Transverse colon (tissue), 4 donors: Measurements from ENCODE around the gene WWOX.

ENCODE experiments used
- CTCF ChIP-seq, 5 experiments: fragments of 200-600 bp in 3 of 5; fragments of 450-650 bp in 2 of 5; sonication (generic) in 3 of 5; IDR thresholded peaks; 1 replicate in 2 of 5; 2 replicates in 3 of 5; pipeline ENCODE4 v1.5.1; 2016 to 2017; ENCODE audit warnings: antibody characterized with exemption in 5 of 5, inconsistent platforms in 3 of 5, mild to moderate bottlenecking in 2 of 5, moderate library complexity in 1 of 5
- EP300 ChIP-seq: sonication (generic); formaldehyde crosslinking; IDR thresholded peaks from one replicate; pipeline ENCODE4 v1.6.1; 2017; ENCODE audit warnings: antibody characterized with exemption, low read depth
- POLR2A ChIP-seq: fragments of 450-650 bp; IDR thresholded peaks from one replicate; pipeline ENCODE4 v1.6.1; 2016; ENCODE audit warnings: antibody characterized with exemption, mild to moderate bottlenecking, moderate library complexity
- POLR2AphosphoS5 ChIP-seq, 3 donors: sonication (generic); formaldehyde crosslinking; IDR thresholded peaks; one replicate each; pipeline ENCODE4 v1.6.1; 2016; ENCODE audit warnings: antibody characterized with exemption in 3 of 3

DNA sequence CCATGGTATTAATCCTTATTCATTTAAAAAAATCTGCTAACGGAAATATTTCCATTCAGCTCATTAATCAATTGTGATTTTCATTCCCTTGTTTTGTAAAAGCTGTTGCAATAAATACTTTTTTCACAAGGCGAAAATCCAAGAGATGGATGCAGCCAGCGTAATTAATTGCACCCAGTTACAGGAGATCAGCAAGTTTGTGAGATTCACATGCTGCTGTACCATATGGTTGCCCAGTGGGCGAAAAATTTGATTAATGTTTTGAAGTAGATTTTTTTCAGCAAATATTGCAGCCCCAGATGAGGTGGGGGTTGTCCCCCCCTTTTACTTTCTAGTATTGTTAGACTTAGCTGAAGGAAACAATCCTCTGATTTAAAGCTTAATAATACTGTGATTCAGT, 186.6 kb downstream of the WWOX start:
- TF ChIP-seq CTCF (IDR thresholded peaks at IDR 0.05) (no peak), POLR2AphosphoS5 (IDR thresholded peaks at IDR 0.05) (no peak), POLR2A (no peak), EP300 (no peak)
